ENCODE results near the gene LAMB1.

- TF ChIP-seq POLR2AphosphoS5 (IDR thresholded peaks at IDR 0.05; ENCODE audit: borderline replicate concordance, low read depth, low read length) (no peak), EZH2 (IDR thresholded peaks at IDR 0.05) (no peak)
These were observed 15.7 kb upstream of the LAMB1 start for GRCh38 chr7:108018668-108019067.

Measured in SK-N-MC (cell line).